D721Med (cell line): Measurements from ENCODE around the gene STIM1.

Source experiments
- DNase-seq: peaks from one replicate; pipeline ENCODE4 v3.0.0; 2011; ENCODE audit warnings: low spot score; ENCODE audit not compliant: insufficient read length
- FAIRE-seq: peaks from 2 replicates; lab custom pipeline; 2011; peaks lifted over from hg19 to GRCh38; lab: Jason Lieb, UNC
- TF ChIP-seq, protein P1 (sequence below): IDR thresholded peaks from 2 replicates; pipeline ENCODE4 v1.5.1; 2012; ENCODE audit warnings: mild to moderate bottlenecking, control low read depth; ENCODE audit not compliant: insufficient read depth; ENCODE audit errors: missing control alignments

The STIM1 gene

DNA sequence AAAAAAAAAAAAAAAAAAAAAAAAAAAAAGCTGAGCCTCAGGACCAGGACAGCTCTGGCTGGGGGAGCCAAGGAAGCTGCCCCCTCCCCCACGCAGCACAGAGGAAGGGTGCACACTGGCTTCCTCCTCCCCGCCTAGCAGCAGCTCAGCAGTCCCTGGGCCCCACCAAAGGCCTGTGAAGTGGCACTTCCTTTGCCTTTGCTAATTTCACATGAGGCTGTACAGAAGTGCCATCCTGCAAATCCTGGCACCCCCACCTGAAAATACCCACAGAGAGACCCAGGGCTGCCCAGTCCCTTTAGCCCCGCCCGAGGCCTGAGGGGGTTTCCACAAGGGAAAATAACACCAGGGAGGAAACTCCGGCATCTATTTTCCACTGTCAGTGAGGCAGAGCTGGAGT, 18.6 kb upstream of the STIM1 start:
- TF ChIP-seq, protein P1, sequence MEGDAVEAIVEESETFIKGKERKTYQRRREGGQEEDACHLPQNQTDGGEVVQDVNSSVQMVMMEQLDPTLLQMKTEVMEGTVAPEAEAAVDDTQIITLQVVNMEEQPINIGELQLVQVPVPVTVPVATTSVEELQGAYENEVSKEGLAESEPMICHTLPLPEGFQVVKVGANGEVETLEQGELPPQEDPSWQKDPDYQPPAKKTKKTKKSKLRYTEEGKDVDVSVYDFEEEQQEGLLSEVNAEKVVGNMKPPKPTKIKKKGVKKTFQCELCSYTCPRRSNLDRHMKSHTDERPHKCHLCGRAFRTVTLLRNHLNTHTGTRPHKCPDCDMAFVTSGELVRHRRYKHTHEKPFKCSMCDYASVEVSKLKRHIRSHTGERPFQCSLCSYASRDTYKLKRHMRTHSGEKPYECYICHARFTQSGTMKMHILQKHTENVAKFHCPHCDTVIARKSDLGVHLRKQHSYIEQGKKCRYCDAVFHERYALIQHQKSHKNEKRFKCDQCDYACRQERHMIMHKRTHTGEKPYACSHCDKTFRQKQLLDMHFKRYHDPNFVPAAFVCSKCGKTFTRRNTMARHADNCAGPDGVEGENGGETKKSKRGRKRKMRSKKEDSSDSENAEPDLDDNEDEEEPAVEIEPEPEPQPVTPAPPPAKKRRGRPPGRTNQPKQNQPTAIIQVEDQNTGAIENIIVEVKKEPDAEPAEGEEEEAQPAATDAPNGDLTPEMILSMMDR = no peak
- DNase-seq = no peak
- no peak for FAIRE-seq

DNA sequence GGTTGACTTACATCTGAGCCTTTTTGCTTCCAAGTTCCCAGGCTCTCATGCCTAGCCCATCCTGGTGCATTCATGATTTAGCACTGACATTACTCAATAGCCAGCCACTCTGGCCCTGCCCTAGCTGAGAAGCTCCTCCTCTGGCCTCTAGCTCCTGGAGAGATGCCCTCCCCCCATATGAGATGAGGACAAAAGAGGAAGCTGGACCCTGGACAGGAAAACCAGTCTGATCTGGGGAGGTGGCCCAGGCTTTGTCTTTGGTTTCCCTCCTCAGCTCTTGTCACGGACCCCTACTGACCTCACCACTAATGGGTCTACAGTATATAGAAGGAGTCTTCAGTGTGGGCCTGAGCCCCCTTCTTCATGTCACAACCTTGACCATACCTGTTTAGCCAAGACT, 17.7 kb upstream of the STIM1 start:
- FAIRE-seq (no peak), DNase-seq (no peak)
- TF ChIP-seq, protein P1 = no peak

DNA sequence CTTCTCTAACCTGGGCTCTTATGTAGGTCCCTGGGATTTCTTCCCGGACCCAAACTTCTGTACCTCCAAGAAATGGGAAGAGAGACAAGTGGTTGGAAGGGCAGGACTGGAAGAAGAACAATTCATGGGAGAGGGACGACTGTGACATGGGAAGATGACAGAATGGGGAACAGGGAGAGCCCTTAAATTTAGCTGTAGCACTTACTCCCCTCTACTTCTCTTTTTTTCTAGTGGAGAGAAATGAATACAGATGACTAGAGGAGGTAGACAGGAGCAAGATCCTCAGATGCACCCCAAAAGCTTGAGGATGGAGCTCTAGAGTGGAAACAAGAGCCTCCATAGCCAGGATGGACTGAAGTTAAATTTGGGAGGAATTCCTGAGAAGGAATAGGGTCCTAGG, 17.0 kb upstream of the STIM1 start:
- no peak for DNase-seq
- FAIRE-seq = no peak
- TF ChIP-seq, protein P1 = no peak

DNA sequence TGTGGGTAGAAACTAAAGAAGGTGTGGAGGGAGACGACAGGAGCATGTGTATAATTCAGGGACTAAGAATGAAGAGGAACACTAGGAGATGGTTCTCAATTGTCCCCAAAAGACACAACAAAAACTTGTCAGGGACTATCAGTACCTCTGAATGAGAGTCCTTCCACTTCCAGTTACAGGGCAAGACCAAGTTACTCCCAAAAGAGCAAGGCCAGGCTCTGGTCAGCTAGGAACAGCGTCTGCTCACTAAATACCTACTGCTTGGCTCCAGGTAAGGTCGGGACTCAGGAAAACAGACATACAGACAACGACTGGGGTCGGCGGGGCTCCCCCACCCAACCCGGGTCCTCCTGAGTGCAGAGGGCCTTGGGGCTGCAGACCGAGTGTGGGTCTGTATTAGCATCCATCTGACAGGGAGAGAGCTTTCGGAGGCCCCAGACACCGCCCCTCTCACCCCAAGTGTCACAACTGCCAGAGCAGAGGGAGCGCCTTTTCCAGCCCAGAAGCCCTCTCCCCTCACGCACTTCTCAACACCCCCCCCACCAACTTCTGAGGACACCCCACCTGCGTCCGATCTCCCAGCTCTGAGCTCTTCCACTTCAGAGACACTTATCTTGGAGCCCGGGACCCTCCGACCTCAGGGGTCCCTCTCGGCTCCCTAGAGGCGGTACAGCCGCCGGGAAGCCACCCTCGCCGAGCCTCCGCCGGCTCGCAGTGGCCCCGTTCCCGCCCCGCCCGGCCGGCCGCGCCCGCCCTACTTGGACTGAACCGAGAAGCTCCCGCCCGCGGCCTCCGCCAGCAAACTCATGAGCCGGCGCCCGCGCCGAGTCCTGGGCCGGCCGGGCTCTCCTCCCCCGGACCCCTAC, 15.2 kb upstream of the STIM1 start:
- FAIRE-seq (no peak), DNase-seq (no peak)
- TF ChIP-seq, protein P1 = no peak

DNA sequence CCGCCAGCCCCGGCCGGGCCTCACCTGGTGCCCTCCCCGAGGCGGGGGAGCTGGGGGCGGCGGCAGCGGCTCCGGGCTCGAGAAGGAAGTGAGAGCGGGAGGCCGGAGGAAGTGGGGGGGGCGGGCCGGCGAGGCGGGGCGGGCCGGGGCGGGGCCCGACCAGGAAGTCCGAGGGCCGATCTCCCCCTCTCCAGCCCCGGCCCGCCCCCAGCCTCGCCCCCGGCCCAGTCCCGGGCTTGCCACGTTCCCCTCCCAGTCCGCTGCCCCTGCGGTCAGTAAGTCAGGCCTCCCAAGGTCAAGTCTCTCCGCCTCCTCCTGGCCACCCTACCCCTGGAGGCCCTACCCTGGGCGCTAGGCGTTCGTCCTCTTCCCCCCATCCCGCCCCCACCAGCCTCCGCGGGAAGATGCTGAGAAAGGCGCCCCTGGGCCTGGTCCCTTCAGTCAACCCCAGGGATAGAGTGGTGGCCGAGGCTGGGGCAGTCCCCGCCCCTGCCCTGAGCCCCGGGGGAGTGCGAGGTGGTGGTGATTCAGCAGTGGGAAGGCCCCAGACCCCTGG, 14.5 kb upstream of the STIM1 start, which contains the start of gene RHOG:
TSS of gene RHOG (minus strand) at position 90 of the 556 bp plus-strand sequence. CDS start 12,821 bp downstream, outside the sequence.
- TF ChIP-seq, protein P1 = no peak
- peak; percentile 38 for DNase-seq
- FAIRE-seq = no peak

DNA sequence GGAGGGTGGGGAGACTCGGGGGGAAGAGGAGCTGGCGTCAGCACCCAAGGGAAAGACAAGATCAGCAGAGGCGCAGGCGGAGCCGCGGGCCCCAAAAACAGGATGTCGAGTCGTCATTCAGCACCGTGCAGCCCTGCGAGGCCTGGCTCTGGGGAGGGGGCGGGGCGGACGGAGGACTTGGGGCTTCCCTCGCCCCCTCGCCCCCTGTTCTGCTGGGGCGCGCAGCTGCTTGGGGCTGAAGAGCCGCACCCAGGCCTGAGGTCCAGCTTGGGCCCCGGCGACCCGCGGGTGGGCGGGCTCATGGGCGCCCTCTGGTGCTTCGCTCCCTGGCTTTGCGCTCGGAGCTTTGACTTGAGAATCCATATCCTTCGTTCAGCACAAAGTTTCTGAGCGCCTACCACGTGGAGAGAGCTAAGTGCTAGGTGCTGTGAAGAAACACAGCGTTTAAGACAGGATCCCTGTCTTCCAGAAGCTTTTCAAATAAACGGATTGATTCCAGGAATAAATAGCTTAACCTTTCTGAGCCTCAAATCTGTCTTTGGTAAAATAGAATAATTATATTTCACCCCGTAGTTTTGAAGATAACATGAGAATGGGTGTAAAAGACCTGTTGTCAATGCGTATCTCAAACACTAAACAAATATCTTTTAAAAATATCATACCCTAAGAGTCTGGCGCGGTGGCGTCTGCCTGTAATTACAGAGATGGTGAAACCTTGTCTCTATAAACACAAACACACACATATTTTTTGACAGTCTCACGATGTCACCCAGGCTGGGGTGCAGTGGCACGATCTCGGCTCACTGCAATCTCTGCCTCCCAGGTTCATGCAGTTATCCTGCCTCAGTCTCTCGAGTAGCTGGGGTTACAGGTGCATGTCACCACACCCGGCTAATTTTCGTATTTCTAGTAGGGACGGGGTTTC, 13.8 kb upstream of the STIM1 start:
- TF ChIP-seq, protein P1 = peak; percentile 63
- DNase-seq (no peak), FAIRE-seq (no peak)
